Right lobe of liver (tissue), 6 donors: ENCODE data around the gene CLIP2. TPM values are rescaled to one million over a fixed set of nuclear protein-coding genes. Genes with fewer than 3 reads are reported as not detected.
A peak's percentile ranks its signal among the peaks of the same experiment; 100 is the strongest.

ENCODE experiments used
- ATAC-seq, 4 donors: fragments of 200-7000 bp; cut with Tn5 transposase; one replicate each; pipeline ENCODE4 v1.9.1; 2020; ENCODE audit warnings: mild to moderate bottlenecking in 4 of 4, moderate library complexity in 4 of 4
- DNase-seq, 3 donors: peaks; one replicate each; pipeline ENCODE4 v3.0.0-alpha.2; 2020
- H3K27ac ChIP-seq, 3 donors: fragments of 200-600 bp; one replicate each; pipeline ENCODE4 v1.8.0; 2022
- H3K27me3 ChIP-seq, 2 donors: fragments of 200-600 bp; one replicate each; pipeline ENCODE4 v1.8.0; 2022
- H3K36me3 ChIP-seq, 4 donors: fragments of 200-600 bp; sonication (generic) in 1 of 4; one replicate each; pipeline versions ENCODE4 v1.5.1 to v1.8.0; 2017 to 2022; ENCODE audit warnings: control low read depth in 1 of 4
- H3K4me1 ChIP-seq, 4 donors: fragments of 200-600 bp; sonication (generic) in 1 of 4; one replicate each; pipeline versions ENCODE4 v1.5.1 to v1.8.0; 2017 to 2022; ENCODE audit warnings: control low read depth in 1 of 4
- H3K4me3 ChIP-seq, 3 donors: fragments of 200-600 bp; one replicate each; pipeline ENCODE4 v1.8.0; 2022
- H3K9me3 ChIP-seq, 4 donors: fragments of 200-600 bp; sonication (generic) in 1 of 4; one replicate each; pipeline versions ENCODE4 v1.5.1 to v1.8.0; 2017 to 2022; ENCODE audit warnings: control low read depth in 1 of 4
- POLR2A ChIP-seq: fragments of 450-650 bp; IDR thresholded peaks from one replicate; pipeline ENCODE4 v1.6.1; 2017; ENCODE audit warnings: antibody characterized with exemption, mild to moderate bottlenecking
- WGBS: methylation state at CpG from one replicate; pipeline ENCODE4 v1.1.6; 2018; ENCODE audit warnings: low coverage, low lambda C conversion rate; ENCODE audit not compliant: insufficient coverage; ENCODE audit errors: missing lambda C conversion rate; 5-methylcytosine and 5-hydroxymethylcytosine counted together
- intact Hi-C, 2 donors: fragments of 100-400 bp; cut with DNase I; formaldehyde crosslinking; loops; one replicate each; pipeline versions ENCODE4 v1.11.2 to v1.14.1; 2022
- total RNA-seq, 6 experiments: library from RNA; depleted of rRNA in 2 of 6; stranded (reverse); fragments of >200 nt in 2 of 6; fragmentation: NEBNext Ultra II Directional in 3 of 6; extraction: Animal tissue kit (Norgen Biotek cat#: 25700) in 3 of 6; gene quantifications; one replicate each; pipeline versions ENCODE4 v1.1.0 to v1.2.4, GENCODE V29; 2016 to 2023
- TF ChIP-seq, protein P1 (sequence below), 4 donors: fragments of 200-600 bp in 3 of 4; fragments of 450-650 bp in 1 of 4; IDR thresholded peaks; one replicate each; pipeline versions ENCODE4 v1.5.1 to v1.8.0; 2016 to 2022; ENCODE audit warnings: antibody characterized with exemption in 4 of 4, mild to moderate bottlenecking in 2 of 4
- donor health status: DM: no; HTN: yes; CAD: no.
- donor health status: DM: no; HTN: no; CAD: no.
- donor health status: DM: no; HTN: no; CAD: no.
- donor health status: DM: no; HTN: yes; CAD: no.
- donor health status: DM: no; HTN: yes; CAD: no.

The CLIP2 gene
- total RNA-seq, 6 experiments from 2014 or later, result 2.8 to 6.8 (median 4.2) TPM

DNA sequence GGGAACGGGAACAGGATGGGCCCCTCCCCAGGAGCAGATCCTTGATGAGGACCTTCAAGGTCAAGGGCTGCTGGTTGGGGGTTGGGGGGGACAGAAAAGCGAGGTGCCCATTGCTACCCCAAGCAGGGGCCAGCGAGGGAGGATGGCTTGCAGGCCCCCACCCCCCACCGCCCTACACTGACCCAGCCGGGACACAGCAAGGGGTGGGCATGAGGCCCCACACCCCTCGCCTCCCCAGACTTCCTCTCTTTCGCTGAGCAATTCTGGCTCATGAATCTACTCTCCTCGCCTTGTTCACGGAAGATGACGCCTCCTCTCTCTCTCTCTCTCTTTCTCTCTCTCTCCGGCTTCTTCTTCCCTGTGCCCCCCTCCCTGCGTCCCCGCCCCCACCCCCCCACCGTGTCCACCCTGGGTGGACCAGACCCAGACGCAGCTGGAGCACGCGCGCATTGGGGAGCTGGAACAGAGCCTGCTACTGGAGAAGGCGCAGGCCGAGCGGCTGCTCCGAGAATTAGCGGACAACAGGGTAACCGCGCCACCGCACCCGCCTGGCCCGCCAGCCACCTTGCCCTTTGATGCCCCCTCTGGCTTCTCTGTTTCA is 83.4 kb downstream of the CLIP2 start:
- H3K27ac ChIP-seq, result no peak overlapping the region
- no peak for DNase-seq
- H3K36me3 ChIP-seq, result no peaks in the 10 kb centered on the region
- no peak for TF ChIP-seq POLR2A
- TF ChIP-seq, protein P1, sequence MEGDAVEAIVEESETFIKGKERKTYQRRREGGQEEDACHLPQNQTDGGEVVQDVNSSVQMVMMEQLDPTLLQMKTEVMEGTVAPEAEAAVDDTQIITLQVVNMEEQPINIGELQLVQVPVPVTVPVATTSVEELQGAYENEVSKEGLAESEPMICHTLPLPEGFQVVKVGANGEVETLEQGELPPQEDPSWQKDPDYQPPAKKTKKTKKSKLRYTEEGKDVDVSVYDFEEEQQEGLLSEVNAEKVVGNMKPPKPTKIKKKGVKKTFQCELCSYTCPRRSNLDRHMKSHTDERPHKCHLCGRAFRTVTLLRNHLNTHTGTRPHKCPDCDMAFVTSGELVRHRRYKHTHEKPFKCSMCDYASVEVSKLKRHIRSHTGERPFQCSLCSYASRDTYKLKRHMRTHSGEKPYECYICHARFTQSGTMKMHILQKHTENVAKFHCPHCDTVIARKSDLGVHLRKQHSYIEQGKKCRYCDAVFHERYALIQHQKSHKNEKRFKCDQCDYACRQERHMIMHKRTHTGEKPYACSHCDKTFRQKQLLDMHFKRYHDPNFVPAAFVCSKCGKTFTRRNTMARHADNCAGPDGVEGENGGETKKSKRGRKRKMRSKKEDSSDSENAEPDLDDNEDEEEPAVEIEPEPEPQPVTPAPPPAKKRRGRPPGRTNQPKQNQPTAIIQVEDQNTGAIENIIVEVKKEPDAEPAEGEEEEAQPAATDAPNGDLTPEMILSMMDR (IDR thresholded peaks at IDR 0.05), result no peak
- intact Hi-C loops, result loop anchor here in 1 of 2 donors (10.0 kb wide), 1 partner anchor 48 kb away; no protein-coding TSS in a partner anchor
- ATAC-seq, result peak in 3 of 4 donors; percentile 26 to 45 (median 29)
- no peaks in the 10 kb centered on the region for H3K4me1 ChIP-seq
- H3K9me3 ChIP-seq, result no peaks in the 10 kb centered on the region
- no peak overlapping the region for H3K4me3 ChIP-seq
- no peaks in the 10 kb centered on the region for H3K27me3 ChIP-seq
- WGBS, result 47% methylated on average over 21 of the region's 28 CpGs

DNA sequence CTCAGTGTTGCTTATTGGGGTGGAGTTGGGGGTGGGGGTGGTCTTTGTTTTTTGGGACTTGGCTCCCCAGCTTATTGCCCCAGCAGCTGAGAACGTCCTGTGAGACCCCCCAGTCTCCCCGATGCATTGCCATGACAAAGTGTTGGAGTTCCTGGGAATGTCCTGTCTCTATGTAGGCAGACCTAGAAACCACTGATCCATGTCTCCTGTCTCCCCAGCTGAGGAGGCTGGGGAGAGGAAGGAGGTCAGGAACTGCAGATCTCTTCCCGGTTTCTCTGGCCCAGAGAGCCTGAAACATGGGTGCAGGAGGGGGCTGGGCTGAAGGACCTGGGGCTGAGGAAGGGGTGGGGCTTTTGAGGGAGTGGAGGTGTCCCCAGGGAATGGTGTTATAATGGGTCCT is 84.3 kb downstream of the CLIP2 start:
- DNase-seq (no peak), ATAC-seq (no peak)
- H3K4me3 ChIP-seq, result no peak overlapping the region
- no peaks in the 10 kb centered on the region for H3K27me3 ChIP-seq
- H3K36me3 ChIP-seq, result no peaks in the 10 kb centered on the region
- intact Hi-C loops, result loop anchor here in 1 of 2 donors (10.0 kb wide), 1 partner anchor 49 kb away; no protein-coding TSS in a partner anchor
- TF ChIP-seq, protein P1 (IDR thresholded peaks at IDR 0.05), result no peak
- TF ChIP-seq POLR2A, result no peak
- no peak overlapping the region for H3K27ac ChIP-seq
- 25% methylated on average over 2 of the region's 3 CpGs for WGBS
- H3K9me3 ChIP-seq, result no peaks in the 10 kb centered on the region
- H3K4me1 ChIP-seq, result no peaks in the 10 kb centered on the region

DNA sequence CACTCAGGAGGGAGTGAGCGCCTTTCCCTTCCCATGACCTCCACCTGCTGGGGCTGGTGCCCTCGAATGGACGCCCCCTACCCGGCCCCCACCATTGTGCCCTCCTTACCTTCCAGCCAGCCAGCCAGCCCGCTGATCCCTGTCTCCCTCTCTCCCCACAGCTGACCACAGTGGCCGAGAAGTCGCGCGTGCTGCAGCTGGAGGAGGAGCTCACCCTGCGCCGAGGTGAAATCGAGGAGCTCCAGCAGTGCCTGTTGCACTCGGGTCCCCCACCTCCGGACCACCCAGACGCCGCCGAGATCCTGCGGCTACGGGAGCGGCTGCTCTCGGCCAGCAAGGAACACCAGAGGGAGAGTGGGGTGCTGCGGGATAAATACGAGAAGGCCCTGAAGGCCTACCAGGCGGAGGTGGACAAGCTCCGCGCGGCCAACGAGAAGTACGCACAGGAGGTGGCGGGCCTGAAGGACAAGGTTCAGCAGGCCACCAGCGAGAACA is 86.6 kb downstream of the CLIP2 start:
- no peaks in the 10 kb centered on the region for H3K27me3 ChIP-seq
- peaks cover 0 to 7% (median 3%) of the 10 kb centered on the region in 4 donors for H3K4me1 ChIP-seq
- 94% methylated on average over 18 of the region's 31 CpGs for WGBS
- intact Hi-C loops, result loop anchor here in 1 of 2 donors (10.0 kb wide), 1 partner anchor 51 kb away; no protein-coding TSS in a partner anchor
- no peaks in the 10 kb centered on the region for H3K9me3 ChIP-seq
- no peaks in the 10 kb centered on the region for H3K36me3 ChIP-seq
- TF ChIP-seq, protein P1 (IDR thresholded peaks at IDR 0.05), result no peak
- no peak for TF ChIP-seq POLR2A
- no peak overlapping the region for H3K27ac ChIP-seq
- DNase-seq, result no peak
- ATAC-seq, result no peak
- H3K4me3 ChIP-seq, result no peak overlapping the region

DNA sequence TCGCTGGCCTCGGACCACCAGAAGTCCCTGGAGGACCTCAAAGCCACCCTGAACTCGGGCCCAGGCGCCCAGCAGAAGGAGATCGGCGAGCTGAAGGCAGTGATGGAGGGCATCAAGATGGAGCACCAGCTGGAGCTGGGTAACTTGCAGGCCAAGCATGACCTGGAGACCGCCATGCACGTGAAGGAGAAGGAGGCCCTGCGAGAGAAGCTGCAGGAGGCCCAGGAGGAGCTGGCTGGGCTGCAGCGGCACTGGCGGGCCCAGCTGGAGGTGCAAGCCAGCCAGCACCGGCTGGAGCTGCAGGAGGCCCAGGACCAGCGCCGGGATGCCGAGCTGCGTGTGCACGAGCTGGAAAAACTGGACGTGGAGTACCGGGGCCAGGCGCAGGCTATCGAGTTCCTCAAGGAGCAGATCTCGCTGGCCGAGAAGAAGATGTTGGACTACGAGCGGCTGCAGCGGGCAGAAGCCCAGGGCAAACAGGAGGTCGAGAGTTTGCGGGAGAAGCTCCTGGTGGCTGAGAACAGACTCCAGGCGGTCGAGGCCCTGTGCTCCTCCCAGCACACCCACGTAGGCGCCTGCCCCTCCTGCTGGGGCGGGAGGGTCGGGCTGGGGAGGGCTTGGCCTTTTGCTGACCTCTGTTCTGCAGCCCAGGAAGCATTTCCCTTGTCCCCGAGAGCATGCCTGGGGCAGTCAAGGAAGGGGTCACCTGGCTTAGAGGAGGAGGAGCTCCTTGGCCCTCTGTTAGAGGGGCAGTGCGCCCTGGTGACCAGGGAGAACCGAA is 87.2 kb downstream of the CLIP2 start:
- WGBS, result no CpG with 5 or more reads among the region's 37 CpGs
- ATAC-seq, result no peak
- intact Hi-C loops, result loop anchor here in 1 of 2 donors (10.0 kb wide), 1 partner anchor 52 kb away; no protein-coding TSS in a partner anchor

More for the DNA sequence above, 87.2 kb downstream of the CLIP2 start:
- H3K9me3 ChIP-seq, result no peaks in the 10 kb centered on the region
- DNase-seq, result no peak
- H3K27me3 ChIP-seq, result no peaks in the 10 kb centered on the region
- H3K27ac ChIP-seq, result no peak overlapping the region
- peaks cover 0 to 10% (median 3%) of the 10 kb centered on the region in 4 donors for H3K4me1 ChIP-seq
- no peak overlapping the region for H3K4me3 ChIP-seq
- no peak for TF ChIP-seq POLR2A
- TF ChIP-seq, protein P1 (IDR thresholded peaks at IDR 0.05), result no peak
- H3K36me3 ChIP-seq, result no peaks in the 10 kb centered on the region
